ENCODE measurements around the gene PCDHA4. TPM values are rescaled to one million over a fixed set of nuclear protein-coding genes. Genes with fewer than 3 reads are reported as not detected.

The PCDHA4 gene
- total RNA-seq, 1 experiment from 2014 or later: 0.06 TPM

DNA sequence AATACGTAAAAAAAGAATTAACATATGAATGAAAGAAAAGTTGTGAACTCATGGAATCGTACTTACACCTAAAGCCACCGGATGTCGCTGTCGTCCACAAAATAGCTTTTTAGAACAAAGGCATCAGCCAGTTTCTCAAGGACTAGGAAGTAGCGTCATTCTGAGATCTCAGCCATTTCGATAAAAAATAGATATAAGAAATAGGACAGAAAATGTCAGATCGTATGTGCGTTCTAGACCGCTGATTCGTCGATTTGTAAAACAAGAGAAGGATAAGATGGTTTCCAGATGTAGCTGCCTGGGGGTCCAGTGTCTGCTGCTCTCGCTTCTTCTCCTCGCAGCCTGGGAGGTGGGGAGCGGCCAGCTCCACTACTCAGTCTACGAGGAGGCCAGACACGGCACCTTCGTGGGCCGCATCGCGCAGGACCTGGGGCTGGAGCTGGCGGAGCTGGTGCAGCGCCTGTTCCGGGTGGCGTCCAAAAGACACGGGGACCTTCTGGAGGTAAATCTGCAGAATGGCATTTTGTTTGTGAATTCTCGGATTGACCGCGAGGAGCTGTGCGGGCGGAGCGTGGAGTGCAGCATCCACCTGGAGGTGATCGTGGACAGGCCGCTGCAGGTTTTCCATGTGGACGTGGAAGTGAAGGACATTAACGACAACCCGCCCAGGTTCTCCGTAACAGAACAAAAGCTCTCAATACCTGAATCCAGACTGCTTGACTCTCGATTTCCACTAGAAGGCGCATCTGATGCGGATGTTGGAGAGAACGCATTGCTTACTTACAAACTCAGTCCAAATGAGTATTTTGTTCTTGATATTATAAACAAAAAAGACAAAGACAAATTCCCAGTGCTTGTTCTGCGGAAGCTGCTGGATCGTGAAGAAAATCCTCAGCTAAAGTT, 49.2 kb downstream of the PCDHA4 start, which contains the start of gene PCDHA10:
Gene PCDHA10, plus strand, starts transcription at position 126 of the 903 bp plus-strand sequence. Its CDS starts 152 bp downstream, at position 278.
- no peak for DNase-seq (ENCODE audit: low read depth)

DNA sequence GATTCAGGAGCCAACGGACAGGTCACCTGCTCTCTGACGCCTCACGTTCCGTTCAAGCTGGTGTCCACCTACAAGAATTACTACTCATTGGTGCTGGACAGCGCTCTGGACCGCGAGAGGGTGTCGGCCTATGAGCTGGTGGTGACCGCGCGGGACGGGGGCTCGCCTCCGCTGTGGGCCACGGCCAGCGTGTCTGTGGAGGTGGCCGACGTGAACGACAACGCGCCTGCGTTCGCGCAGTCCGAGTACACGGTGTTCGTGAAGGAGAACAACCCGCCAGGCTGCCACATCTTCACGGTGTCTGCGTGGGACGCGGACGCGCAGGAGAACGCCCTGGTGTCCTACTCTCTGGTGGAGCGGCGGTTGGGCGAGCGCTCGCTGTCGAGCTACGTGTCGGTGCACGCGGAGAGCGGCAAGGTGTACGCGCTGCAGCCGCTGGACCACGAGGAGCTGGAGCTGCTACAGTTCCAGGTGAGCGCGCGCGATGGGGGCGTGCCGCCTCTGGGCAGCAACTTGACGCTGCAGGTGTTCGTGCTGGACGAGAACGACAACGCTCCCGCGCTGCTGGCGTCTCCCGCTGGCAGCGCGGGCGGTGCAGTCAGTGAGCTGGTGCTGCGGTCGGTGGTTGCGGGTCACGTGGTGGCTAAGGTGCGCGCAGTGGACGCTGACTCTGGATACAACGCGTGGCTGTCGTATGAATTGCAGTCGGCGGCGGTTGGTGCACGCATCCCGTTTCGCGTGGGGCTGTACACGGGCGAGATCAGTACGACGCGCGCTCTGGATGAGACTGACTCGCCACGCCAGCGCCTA, 50.5 kb downstream of the PCDHA4 start:
- no peak for DNase-seq (ENCODE audit: low read depth)

DNA sequence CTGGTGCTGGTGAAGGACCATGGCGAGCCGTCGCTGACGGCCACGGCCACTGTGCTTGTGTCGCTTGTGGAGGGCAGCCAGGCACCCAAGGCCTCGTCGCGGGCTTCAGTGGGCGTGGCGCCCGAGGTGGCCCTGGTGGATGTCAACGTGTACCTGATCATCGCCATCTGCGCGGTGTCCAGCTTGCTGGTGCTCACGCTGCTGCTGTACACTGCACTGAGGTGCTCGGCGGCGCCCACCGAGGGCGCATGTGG, 51.0 kb downstream of the PCDHA4 start:
- no peak for DNase-seq (ENCODE audit: low read depth)

DNA sequence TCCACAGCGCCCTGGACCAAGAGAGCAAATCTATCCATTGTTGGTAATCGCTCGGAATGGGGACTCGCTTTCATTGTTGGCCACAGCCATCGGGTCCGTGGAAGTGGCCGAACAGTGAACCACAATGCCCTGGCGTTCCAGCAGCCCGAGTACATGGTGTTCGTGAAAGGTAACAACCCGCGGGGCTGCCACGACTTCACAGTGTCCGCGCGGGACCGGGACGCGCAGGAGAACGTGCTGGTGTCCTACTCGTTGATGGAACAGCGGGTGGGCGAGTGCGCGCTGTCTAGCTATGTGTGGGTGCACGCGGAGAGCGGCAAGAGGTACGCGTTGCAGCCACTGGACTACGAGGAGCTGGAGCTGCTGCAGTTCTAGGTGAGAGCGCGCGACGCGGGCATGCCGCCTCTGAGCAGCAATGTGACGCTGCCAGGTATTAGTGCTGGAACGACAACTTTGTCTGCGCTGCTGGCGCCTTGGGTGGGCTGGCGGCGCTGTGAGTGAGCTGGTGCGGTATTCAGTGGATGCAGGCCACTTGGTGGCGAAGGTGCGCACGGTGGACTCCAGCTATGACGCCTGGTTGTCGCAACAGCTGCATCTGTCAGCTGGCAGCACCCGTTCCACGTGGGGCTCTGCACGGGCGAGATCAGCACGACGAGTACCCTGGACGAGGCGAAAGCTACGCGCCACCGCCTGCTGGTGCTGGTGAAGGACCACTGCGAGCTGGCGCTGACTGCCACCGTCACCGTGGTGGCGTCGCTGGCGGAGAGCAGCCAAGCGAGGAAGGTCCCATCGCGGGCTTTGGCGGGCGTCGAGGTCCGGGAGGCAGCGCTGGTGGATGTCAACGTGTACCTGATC, 55.8 kb downstream of the PCDHA4 start:
- no peak for DNase-seq (ENCODE audit: low read depth)

Other genes with a start within 250 kb of the PCDHA4 start
- 54.4 and 56.8 TPM in 2 replicates for gene SRA1, start 249.6 kb upstream of the PCDHA4 start, total RNA-seq (2014; rRNA removed; shearing (Covaris generic))
- gene APBB3, start 242.5 kb upstream of the PCDHA4 start, total RNA-seq (2014; rRNA removed; shearing (Covaris generic)): 5.0 and 5.3 TPM in 2 replicates
- gene SLC35A4, start 242.2 kb upstream of the PCDHA4 start, total RNA-seq (2014; rRNA removed; shearing (Covaris generic)): 24.9 and 36.9 TPM in 2 replicates
- not detected in 2 replicates for gene CD14, start 173.9 kb upstream of the PCDHA4 start, total RNA-seq (2014; rRNA removed; shearing (Covaris generic))
- 7.6 and 9.8 TPM in 2 replicates for gene TMCO6, start 167.6 kb upstream of the PCDHA4 start, total RNA-seq (2014; rRNA removed; shearing (Covaris generic))
- 167 and 190 TPM in 2 replicates for gene NDUFA2, start 159.4 kb upstream of the PCDHA4 start, total RNA-seq (2014; rRNA removed; shearing (Covaris generic))
- 118 and 141 TPM in 2 replicates for gene IK, start 159.2 kb upstream of the PCDHA4 start, total RNA-seq (2014; rRNA removed; shearing (Covaris generic))
- gene WDR55, start 142.2 kb upstream of the PCDHA4 start, total RNA-seq (2014; rRNA removed; shearing (Covaris generic)): 29.4 and 41.4 TPM in 2 replicates
- gene DND1, start 133.5 kb upstream of the PCDHA4 start, total RNA-seq (2014; rRNA removed; shearing (Covaris generic)): 1.8 and 2.8 TPM in 2 replicates
- gene HARS1, start 115.7 kb upstream of the PCDHA4 start, total RNA-seq (2014; rRNA removed; shearing (Covaris generic)): 116 and 121 TPM in 2 replicates
- gene HARS2, start 115.6 kb upstream of the PCDHA4 start, total RNA-seq (2014; rRNA removed; shearing (Covaris generic)): 34.6 and 39.3 TPM in 2 replicates
- gene ZMAT2, start 106.6 kb upstream of the PCDHA4 start, total RNA-seq (2014; rRNA removed; shearing (Covaris generic)): 22.9 and 24.3 TPM in 2 replicates
- 0.03 and 0.23 TPM in 2 replicates for gene PCDHA1, start 20.9 kb upstream of the PCDHA4 start, total RNA-seq (2014; rRNA removed; shearing (Covaris generic))
- not detected in 2 replicates for gene PCDHA2, start 12.2 kb upstream of the PCDHA4 start, total RNA-seq (2014; rRNA removed; shearing (Covaris generic))
- gene PCDHA3, start 6.0 kb upstream of the PCDHA4 start, total RNA-seq (2014; rRNA removed; shearing (Covaris generic)): 0.06 TPM in 1 of 2 replicates, not detected in the other
- gene PCDHA5, start 14.5 kb downstream of the PCDHA4 start, total RNA-seq (2014; rRNA removed; shearing (Covaris generic)): not detected in 2 replicates
- 0.03 and 0.10 TPM in 2 replicates for gene PCDHA6, start 20.9 kb downstream of the PCDHA4 start, total RNA-seq (2014; rRNA removed; shearing (Covaris generic))
- not detected in 2 replicates for gene PCDHA7, start 27.2 kb downstream of the PCDHA4 start, total RNA-seq (2014; rRNA removed; shearing (Covaris generic))
- not detected in 2 replicates for gene PCDHA8, start 34.1 kb downstream of the PCDHA4 start, total RNA-seq (2014; rRNA removed; shearing (Covaris generic))
- gene PCDHA9, start 41.3 kb downstream of the PCDHA4 start, total RNA-seq (2014; rRNA removed; shearing (Covaris generic)): not detected in 2 replicates
- gene PCDHA10, start 48.8 kb downstream of the PCDHA4 start, total RNA-seq (2014; rRNA removed; shearing (Covaris generic)): not detected in 2 replicates
- gene PCDHA11, start 61.9 kb downstream of the PCDHA4 start, total RNA-seq (2014; rRNA removed; shearing (Covaris generic)): not detected in 2 replicates
- not detected in 2 replicates for gene PCDHA12, start 68.2 kb downstream of the PCDHA4 start, total RNA-seq (2014; rRNA removed; shearing (Covaris generic))
- not detected in 2 replicates for gene PCDHA13, start 75.1 kb downstream of the PCDHA4 start, total RNA-seq (2014; rRNA removed; shearing (Covaris generic))
- gene PCDHAC1, start 119.2 kb downstream of the PCDHA4 start, total RNA-seq (2014; rRNA removed; shearing (Covaris generic)): not detected in 2 replicates
- not detected in 2 replicates for gene PCDHAC2, start 159.4 kb downstream of the PCDHA4 start, total RNA-seq (2014; rRNA removed; shearing (Covaris generic))
- not detected in 2 replicates for gene PCDHB1, start 244.3 kb downstream of the PCDHA4 start, total RNA-seq (2014; rRNA removed; shearing (Covaris generic))

All from HT1080 (cell line).